DMS53 treated with DMSO at 0.1 percent for 48 hours (cell line): ENCODE results near the gene PCSK9.

Experiments
- DNase-seq: peaks from one replicate; lab custom pipeline; 2025; ENCODE audit not compliant: unreplicated experiment; lab: John Stamatoyannopoulos, UW

PCSK9 gene

DNA sequence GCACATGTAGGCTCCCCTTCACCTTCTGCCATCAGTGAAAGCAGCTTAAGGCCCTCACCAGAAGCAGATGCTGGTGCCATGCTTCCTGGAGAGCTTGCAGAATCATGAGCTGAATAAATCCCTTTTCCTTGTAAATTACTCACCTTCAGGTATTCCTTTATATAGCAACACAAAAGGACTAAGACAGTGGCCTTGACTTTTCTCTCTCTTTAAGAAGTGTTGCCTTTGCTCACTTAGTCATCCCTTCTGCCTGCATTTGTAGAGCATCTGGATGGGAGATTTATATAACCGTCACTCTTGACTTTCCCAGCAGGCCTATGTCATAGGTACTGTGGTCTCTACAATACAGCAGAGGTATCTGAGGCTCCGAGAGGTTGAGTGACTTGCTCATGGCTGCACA, 3.7 kb downstream of the PCSK9 start:
- DNase-seq, result no peak

DNA sequence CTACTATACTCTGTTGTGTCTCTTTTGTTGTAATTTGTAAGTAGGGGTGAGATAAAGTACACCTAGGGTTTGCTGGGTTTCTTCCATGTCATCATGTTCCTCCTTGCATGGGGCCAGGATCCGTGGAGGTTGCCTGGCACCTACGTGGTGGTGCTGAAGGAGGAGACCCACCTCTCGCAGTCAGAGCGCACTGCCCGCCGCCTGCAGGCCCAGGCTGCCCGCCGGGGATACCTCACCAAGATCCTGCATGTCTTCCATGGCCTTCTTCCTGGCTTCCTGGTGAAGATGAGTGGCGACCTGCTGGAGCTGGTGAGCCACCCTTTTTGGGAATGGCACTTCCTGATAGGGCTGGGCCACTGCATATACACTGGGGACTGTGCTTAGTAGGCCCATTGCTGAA, 4.4 kb downstream of the PCSK9 start:
- no peak for DNase-seq

DNA sequence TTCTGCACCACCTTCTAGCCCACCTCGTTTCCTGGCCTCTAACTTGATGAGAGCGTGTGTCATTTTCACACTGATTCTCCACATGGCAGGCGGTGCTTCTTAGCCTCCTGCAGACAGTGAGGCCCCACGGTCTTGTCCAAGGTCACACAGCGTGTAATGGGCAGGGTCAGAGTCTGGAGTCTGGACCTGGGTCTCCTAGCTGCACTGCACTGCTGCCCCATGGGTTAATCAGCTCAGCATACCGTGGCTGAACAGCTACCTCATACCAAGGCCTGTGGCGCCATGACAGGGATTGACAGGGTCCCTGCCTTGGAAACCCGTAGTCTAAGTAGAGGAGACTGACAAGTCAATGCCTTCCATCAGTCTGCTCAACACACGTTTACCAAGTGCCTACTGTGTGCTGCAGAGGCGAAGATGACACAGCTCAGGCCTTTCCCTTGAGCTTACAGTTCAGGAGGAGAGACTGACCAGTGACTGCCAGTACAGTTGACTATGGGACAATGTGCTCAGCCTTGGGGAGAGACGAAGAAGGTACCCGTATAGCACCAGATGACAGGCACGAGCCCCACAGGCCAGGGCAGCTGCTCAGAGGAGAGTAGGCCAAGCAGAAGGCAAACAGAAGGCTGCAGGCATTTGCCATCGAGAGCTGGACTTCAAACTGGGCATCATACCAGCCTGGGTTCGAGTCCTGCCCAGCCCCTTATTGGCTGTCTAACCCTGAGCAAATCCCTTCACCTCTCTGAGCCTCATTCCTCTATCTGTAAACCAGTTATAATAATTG, 5.5 kb downstream of the PCSK9 start:
- DNase-seq, result no peak

DNA sequence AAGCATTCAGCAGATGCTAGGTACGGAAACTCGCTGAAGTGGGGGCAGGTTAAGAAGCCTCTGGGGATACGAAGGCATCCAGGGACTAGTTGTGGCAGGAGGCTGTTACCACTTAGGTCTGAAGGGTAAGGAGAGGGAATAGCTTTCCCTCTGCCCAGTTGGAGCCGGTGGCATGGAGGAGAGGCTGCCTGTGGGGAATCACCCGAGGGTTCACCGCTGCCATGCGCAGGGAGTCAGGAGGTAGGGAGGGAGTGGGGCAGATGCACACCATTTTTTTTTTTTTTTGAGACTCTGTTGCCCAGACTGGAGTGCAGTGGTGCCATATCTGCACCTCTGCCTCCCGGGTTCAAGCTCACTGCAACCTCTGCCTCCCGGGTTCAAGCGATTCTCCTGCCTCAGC, 6.1 kb downstream of the PCSK9 start:
- no peak for DNase-seq

DNA sequence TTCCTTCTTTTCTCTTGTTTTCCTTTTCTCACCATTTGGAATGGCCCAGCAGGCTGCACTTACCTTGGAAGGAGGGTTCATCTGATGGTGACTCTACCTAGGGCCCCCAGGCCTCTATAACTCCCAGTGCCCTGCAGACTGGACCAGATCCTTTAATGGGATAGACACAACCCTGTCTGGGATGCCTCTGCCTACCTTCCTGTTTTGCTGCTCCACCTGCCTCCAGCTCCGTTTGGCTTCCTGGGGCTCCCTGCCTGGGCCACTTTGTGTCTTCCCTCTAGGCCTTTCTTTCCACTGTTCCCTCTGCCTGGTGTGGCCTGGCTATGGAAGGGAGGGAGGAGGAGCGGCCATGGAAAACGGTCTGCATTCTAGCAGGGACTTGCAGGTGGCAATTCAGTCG, 7.5 kb downstream of the PCSK9 start:
- DNase-seq, result no peak

DNA sequence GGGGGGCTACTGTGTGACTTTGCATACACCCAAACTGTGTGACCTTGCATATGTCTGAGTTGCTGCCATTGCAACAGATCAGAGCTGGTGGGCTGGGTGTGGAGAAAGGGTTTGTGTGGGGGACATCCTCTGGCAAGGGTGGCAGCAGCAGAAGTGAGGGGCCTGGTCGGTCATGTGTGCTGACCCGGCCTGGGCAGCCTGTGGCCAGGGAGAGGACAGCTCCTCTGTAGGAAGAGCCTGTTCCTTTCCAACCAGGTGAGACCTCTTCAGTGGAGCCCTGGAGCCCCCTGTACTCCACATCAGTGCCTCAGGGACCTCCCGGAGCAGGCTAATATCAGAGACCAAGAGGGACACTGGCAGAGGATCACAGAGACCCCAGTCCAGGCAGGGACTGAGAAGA, 8.3 kb downstream of the PCSK9 start:
- no peak for DNase-seq

DNA sequence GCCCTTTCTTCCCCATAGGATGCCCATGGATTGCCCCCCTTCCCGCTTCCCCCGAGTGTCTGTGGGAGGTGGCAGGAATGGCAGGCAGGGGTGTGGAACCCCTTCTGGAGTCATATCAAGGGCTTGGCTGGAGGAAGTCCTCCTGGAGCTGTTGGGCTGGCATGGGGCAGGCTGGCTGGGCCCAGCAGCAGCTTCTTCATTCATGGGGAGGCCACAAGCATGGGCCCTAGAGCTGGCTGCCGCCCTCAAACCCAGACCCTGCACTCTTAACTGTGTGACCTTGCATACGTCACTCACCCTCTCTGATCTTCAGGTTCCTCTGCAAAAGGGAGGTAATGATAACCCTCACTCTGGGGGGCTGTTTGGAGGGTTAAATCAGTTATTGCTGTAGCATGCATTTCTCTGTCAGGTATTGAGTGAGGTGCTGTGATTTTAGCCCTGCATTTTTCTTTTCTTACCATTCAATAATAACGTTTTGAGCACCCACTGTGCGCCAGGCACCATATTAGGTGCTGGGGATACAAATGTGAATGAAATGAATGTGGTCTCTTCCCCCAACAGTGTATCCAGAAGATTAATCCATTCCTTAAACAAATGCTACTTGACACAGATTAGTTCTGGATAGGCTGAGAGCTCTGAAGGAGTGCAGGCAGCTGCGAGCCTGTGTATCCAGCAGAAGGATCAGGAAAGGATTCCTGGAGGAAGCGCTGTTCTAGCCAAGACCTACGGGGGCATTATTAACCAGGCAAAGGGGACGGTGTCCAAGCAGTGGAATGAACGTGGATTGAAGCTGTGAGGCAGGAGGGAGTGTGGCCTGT, 9.3 kb downstream of the PCSK9 start:
- DNase-seq, result no peak

DNA sequence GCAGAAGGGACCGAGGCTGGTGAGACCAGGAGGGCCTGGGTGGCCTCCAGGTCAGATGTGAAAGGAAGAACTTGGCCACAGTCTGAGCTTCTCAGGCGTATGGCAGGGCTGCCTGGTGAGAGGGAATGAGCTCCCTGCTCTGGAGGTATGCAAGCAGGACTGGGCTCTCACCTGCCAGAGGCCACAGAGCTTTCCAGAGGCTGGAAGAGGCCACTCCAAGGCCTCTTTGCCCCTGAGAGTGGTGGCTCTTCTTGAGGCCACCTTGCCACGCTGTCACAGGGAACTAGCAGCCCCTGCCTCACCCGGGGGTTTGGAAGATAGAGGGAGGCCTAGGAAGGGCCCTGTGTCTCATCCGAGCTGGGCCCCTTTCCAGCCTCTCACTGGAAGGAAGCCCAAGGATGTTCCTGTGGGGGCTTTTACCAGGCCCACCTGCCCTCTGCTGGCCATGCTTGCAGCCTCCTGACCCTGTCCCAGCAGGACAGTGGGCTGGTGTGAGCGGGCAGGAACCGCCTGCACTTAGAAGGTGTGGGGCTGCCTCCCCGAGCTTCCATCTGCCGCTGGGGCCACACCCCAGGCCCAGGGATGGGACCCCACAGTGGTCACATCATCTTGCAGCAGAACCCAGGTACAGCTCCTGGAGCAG, 10.0 kb downstream of the PCSK9 start:
- no peak for DNase-seq

DNA sequence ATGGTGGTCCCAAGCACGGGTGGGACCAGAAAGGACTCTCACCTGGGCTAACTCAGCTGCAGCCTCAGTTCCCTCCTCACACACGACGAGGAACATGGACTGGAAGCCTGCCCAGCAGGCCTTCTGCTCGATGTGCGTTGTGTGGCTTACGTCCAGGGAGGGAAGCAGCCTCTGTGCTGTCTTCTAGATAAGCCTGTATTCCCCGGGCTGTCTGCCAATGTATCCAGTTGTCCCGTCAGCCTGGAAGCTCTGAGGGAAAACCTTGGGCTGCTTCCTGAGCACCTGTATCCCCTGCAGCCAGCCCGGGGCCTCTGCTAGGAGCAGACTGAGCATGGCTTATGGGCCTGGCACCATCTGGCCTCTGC, 10.5 kb downstream of the PCSK9 start:
- DNase-seq, result no peak

DNA sequence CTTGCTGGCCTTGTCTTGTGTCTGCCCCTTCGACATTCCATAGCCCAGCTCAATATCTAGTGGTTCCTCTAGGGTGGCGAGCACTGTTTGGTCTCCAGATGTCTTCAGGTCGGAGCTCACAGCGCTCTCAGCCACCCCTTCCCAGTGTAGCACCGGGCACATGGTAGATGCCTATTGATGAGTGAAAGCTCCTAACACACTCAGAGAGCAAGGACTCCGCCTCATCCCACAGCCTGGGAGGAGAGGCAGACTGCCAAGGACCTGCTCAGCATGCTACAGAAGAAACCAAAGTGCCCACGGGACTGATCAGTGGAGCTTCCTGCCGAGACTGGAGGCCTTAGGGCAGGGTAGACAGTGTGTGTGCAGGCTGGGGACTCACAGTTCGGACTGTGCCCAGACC, 10.9 kb downstream of the PCSK9 start:
- no peak for DNase-seq

DNA sequence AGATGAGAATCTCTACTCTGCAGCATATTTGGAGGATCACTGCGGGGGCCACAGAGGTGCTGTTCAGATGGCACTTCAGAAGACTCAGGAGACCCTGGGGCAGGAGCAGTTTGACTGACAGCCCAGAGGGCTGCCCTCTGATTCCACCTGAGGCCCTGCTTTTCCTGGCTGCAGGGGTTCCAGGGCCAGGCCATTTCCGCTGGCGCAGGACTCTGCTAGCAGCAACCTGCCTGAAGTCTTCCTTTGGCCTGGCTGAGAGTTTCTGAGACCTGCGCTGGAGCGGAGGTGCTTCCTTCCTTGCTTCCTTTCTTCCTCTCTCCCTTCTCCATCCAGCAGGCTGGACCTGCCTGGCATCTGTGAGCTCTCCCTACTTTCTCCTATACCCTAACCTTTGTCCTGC, 11.8 kb downstream of the PCSK9 start:
- DNase-seq, result no peak

DNA sequence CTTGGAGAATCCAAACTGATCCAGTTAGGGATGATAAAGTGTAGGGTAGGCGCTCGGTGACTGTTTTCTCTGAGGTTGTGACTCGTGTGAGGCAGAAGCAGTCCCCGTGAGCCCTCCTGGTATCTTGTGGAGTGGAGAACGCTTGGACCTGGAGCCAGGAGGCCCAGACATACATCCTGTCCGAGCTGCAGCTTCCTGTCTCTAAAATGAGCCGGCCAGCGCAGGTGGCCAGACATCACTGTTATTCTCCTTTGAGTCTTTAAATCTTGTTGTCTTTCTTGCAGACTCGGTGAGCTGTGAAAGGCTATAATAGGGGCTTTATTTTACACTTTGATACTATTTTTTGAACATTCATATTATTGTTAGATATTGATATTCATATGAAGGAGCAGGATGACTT, 12.3 kb downstream of the PCSK9 start:
- no peak for DNase-seq

DNA sequence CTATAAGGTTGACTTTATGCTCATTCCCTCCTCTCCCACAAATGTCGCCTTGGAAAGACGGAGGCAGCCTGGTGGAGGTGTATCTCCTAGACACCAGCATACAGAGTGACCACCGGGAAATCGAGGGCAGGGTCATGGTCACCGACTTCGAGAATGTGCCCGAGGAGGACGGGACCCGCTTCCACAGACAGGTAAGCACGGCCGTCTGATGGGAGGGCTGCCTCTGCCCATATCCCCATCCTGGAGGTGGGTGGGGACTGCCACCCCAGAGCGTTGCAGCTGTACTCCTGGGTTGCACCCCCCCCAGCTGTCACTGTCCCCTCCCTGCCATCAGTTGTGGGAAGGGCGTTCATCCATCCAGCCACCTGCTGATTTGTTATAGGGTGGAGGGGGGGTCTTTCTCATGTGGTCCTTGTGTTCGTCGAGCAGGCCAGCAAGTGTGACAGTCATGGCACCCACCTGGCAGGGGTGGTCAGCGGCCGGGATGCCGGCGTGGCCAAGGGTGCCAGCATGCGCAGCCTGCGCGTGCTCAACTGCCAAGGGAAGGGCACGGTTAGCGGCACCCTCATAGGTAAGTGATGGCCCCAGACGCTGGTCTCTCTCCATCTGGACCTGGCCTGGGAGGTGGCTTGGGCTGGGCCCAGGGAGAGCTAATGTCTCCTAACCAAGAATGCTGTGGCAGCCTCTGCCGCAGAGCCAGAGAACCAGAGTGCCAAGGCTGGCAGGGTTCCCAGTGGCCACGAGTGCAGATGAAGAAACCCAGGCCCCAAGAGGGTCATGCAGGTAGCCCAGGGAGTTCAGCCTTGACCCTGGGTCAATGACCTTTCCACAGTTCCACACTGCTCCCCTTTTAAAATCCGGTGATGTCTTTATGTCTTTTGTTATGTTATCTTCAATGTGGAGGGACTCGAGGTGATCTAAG, 13.1 kb downstream of the PCSK9 start:
- no peak for DNase-seq

DNA sequence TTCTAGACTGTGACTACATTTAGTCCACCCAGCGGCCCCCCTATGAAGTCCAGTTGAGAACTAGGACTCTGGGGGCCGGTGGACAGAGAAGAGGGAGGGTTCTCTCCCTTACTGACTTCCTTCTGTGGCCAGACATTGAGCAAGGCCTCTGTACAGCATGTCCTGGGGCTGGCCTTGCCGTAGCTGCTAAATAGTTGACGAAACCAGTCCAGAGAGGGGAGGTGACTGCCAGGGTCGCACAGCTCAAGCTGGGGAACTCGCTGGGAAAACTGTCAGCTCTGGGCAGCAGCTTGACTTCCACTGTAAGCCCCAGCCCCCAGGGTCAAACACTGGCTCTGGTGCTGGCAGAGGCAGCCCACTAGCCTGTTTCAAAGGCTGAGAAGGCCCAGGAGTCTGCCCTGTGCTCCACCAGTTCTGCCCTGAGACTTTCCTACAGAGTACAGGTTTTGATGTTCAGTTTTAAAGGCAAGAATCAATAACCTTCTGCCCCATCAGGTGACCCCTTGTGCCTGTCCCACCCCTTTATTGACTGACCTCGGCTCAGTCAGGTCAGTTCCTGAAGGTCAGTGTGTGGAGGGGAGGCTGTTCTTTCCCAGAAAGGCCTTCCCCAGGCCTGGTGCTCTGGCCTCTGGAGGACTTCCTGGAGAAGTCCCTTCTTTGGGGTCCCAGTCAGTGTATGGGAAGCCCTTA, 14.1 kb downstream of the PCSK9 start:
- no peak for DNase-seq

DNA sequence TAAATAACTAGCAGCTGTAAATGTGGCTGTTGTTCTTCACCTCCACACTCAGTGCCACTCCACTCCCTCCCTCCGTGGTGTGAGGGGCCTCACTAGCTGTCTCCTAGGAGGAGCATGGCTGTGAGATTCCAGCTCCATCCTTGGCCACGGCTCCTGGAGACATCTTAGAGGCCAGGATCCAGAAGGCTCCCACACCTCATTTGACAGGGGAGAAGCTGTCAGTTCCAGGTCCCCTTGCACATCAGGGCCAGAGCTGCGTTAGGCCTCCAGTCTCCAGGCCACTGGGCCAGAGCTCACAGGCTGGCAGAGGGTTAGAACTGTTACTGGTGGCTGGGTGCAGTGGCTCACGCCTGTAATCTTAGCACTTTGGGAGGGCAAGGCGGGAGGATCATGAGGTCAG, 15.0 kb downstream of the PCSK9 start:
- DNase-seq, result no peak

DNA sequence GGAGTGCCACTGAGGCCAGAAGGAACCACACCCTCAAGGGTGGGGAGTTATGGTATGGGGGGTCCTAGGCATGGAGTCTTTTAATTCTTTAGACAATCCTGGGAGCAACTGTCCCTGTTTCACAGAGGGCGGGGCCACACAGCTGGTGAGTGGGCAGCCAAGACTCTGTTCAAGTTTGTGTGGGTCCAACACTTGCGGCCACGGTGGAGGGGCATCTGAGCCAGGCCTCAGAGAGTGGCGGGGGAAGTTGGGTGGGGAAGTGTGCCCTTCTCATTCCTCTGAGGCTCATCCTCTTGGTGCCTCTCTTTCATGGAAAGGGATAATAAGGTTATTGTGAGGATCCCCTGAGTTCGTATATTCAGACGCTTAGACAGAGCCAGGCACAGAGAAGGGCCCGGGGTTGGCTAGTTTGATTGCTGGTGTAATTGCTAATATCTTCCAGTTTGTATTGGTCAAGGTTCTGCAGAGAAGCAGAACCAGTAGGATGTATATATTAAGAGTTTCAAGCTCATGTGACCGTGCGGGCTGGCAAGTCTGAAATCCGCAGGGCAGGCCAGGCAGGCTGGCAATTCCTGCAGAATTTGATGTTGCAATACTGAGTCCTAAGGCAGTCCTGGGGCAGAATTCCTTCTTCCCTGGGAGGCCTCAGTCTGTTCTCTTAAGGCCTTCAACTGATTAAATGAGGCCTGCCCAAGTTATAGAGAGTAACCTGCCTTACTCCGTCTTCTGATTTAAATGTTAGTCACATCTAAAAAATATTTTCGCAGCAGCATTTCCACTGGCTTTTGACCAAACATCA, 15.9 kb downstream of the PCSK9 start:
- no peak for DNase-seq

DNA sequence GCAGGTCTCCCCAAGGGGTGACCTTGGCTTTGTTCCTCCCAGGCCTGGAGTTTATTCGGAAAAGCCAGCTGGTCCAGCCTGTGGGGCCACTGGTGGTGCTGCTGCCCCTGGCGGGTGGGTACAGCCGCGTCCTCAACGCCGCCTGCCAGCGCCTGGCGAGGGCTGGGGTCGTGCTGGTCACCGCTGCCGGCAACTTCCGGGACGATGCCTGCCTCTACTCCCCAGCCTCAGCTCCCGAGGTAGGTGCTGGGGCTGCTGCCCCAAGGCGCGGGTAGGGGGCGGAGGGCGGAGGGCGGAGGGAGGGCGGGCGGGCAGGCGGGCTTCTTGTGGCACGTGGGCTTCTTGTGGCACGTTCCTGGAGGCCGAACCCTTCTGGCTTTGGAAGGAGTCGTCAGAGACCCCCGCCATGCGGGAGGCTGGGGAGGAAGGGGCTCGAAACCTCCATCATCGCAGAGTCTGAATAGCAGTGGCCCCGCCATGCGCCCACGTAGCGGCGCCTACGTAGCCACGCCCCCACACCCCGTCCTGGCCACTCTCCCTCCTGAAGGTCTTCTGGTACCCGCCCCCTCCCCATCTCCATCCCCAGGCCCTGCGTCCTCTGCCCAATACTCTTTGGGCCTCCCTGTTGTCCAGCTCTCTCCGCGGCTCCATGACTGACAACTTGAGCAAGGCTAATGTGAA, 16.7 kb downstream of the PCSK9 start:
- no peak for DNase-seq

DNA sequence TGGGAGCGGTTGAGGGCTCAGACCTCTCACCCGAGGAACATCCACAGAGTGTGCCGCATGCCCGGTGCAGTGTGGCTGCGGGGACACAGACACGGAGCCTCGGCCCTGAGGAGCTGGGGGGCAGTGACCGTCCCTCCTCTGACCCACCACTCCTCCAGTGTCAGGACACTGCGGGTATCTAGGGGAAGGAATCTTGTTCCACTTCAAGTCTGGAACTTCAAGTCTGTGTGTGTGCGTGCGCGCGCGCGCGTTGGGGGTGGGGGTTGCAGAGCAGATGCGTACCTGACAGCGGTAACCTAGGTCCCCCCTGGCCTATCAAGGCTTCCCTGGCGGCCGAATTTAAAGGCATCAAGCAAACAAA, 17.3 kb downstream of the PCSK9 start:
- no peak for DNase-seq

DNA sequence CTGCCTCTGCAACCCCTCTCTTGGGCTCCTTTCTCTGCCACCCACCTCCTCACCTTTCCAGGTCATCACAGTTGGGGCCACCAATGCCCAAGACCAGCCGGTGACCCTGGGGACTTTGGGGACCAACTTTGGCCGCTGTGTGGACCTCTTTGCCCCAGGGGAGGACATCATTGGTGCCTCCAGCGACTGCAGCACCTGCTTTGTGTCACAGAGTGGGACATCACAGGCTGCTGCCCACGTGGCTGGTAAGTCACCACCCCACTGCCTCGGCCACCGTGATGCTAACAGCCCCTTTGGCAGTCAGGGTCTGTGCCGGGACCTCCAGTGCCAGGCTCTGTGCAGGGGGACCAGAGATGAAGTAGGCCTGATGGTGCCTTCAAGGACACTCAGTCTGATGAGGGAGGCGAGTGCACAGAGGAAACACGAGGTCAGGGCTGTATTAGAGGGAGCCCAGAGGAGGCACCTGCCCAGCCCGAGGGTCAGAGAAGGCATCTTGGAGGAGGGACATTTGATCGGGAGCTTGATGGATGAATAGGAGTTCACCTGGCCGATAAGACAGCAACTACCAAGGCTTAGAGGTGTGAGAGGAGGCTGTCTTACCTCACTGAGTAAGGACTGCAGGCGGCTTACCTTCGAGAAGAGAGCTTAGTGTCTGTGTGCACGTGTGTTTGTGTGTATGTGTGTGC, 18.1 kb downstream of the PCSK9 start:
- no peak for DNase-seq
